Activated naive CD8-positive, alpha-beta T cell treated with anti-CD3 and anti-CD28 coated beads, Interleukin-2, amount 10 ng/mL, durations not matched to agents 7 days and 5 days (primary cell): ENCODE data around the gene SCYL2. TPM values are rescaled to one million over a fixed set of nuclear protein-coding genes. Genes with fewer than 3 reads are reported as not detected.

Source experiments
- ATAC-seq: fragments of 150-1000 bp; cut with Tn5 transposase; one replicate; pipeline ENCODE4 v1.10.0; 2021; ENCODE audit warnings: low read depth, moderate library complexity
- POLR2A ChIA-PET: fragments of 350-600 bp; sonication (Branson Sonifier 250); formaldehyde crosslinking; loops from one replicate; lab custom pipeline; 2021; ENCODE audit warnings: antibody characterized with exemption; lab: Charles Lee
- DNase-seq: peaks from one replicate; pipeline ENCODE4 v3.0.0; 2021
- H3K27ac Mint-ChIP-seq: one replicate; pipeline ENCODE4 v1.8.0; 2022; ENCODE audit warnings: mild to moderate bottlenecking, mixed read lengths
- H3K27me3 Mint-ChIP-seq: one replicate; pipeline ENCODE4 v1.8.0; 2022; ENCODE audit warnings: mild to moderate bottlenecking, moderate library complexity, mixed read lengths
- H3K36me3 Mint-ChIP-seq: one replicate; pipeline ENCODE4 v1.8.0; 2021; ENCODE audit warnings: mild to moderate bottlenecking, mixed read lengths
- H3K4me1 Mint-ChIP-seq: one replicate; pipeline ENCODE4 v1.8.0; 2021; ENCODE audit warnings: mixed read lengths
- H3K4me3 Mint-ChIP-seq: one replicate; pipeline ENCODE4 v1.8.0; 2022; ENCODE audit warnings: mild to moderate bottlenecking, moderate library complexity, mixed read lengths
- H3K9me3 Mint-ChIP-seq: one replicate; pipeline ENCODE4 v1.8.0; 2021; ENCODE audit warnings: mixed read lengths
- total RNA-seq, 2 experiments: library from RNA; stranded (reverse); gene quantifications; one replicate each; pipeline ENCODE4 v1.2.3, GENCODE V29; 2021

SCYL2 gene
- total RNA-seq, 2 experiments from 2014 or later: 37.2 to 37.8 TPM

GRCh38 chr12:100382338-100382737 is 115.4 kb downstream of the SCYL2 start:
- no peaks in the 10 kb centered on the region for H3K27me3 Mint-ChIP-seq
- DNase-seq: no peak
- no peaks in the 10 kb centered on the region for H3K36me3 Mint-ChIP-seq
- no peak overlapping the region for H3K27ac Mint-ChIP-seq
- POLR2A ChIA-PET: no interaction called here
- ATAC-seq: no peak
- H3K4me1 Mint-ChIP-seq: no peaks in the 10 kb centered on the region
- H3K9me3 Mint-ChIP-seq: no peaks in the 10 kb centered on the region
- no peak overlapping the region for H3K4me3 Mint-ChIP-seq

GRCh38 chr12:100383586-100384558 is 116.9 kb downstream of the SCYL2 start:
- POLR2A ChIA-PET: no interaction called here
- ATAC-seq (no peak), DNase-seq (no peak)
- no peaks in the 10 kb centered on the region for H3K36me3 Mint-ChIP-seq
- no peaks in the 10 kb centered on the region for H3K9me3 Mint-ChIP-seq
- no peak overlapping the region for H3K4me3 Mint-ChIP-seq
- H3K27me3 Mint-ChIP-seq: no peaks in the 10 kb centered on the region
- H3K4me1 Mint-ChIP-seq: no peaks in the 10 kb centered on the region
- no peak overlapping the region for H3K27ac Mint-ChIP-seq

- ATAC-seq (no peak), DNase-seq (no peak)
- Mint-ChIP-seq H3K27me3 (no peaks in the 10 kb centered on the region), H3K9me3 (no peaks in the 10 kb centered on the region), H3K36me3 (no peaks in the 10 kb centered on the region), H3K4me3 (no peak overlapping the region), H3K27ac (no peak overlapping the region), H3K4me1 (no peaks in the 10 kb centered on the region)
- POLR2A ChIA-PET: no interaction called here
Measured at GRCh38 chr12:100384559-100384935, 117.6 kb downstream of the SCYL2 start.

- ATAC-seq (no peak), DNase-seq (no peak)
- Mint-ChIP-seq H3K4me3 (no peak overlapping the region), H3K27ac (no peak overlapping the region), H3K36me3 (no peaks in the 10 kb centered on the region), H3K9me3 (no peaks in the 10 kb centered on the region), H3K4me1 (no peaks in the 10 kb centered on the region), H3K27me3 (peaks cover 2% of the 10 kb centered on the region)
- POLR2A ChIA-PET: no interaction called here
Measured at GRCh38 chr12:100388382-100388781, 121.4 kb downstream of the SCYL2 start.

Other genes starting within 250 kb of the SCYL2 start
- 10 to 100 TPM; 23.2 to 24.7 TPM for gene BLTP3B, start 124.3 kb upstream of the SCYL2 start, total RNA-seq
- 10 to 100 TPM; 36.0 to 38.2 TPM for gene ACTR6, start 66.4 kb upstream of the SCYL2 start, total RNA-seq
- gene DEPDC4, start 98 bp upstream of the SCYL2 start, total RNA-seq: 1 to 10 TPM; 2.0 to 2.3 TPM
- not detected for gene SLC17A8, start 89.9 kb downstream of the SCYL2 start, total RNA-seq
- not detected for gene NR1H4, start 206.7 kb downstream of the SCYL2 start, total RNA-seq